ENCODE data around the gene FAM107A. TPM values are rescaled to one million over a fixed set of nuclear protein-coding genes. Genes with fewer than 3 reads are reported as not detected.

Gene FAM107A
- total and polyA plus RNA-seq, 5 donors from 2014 or later = not detected

GRCh38 chr3:58556761-58557221, 20.4 kb downstream of the FAM107A start:
- Histone ChIP-seq H3K27ac (ENCODE audit: insufficient read depth, low read length, poor library complexity, severe bottlenecking) (no peak overlapping the region), H3K4me1 (ENCODE audit: control insufficient read depth, insufficient read depth, low read length, poor library complexity, severe bottlenecking) (no peaks in the 10 kb centered on the region), H3K36me3 (ENCODE audit: control insufficient read depth, insufficient read depth, low read length) (no peaks in the 10 kb centered on the region), H3K4me3 (ENCODE audit: low read depth, low read length) (no peak overlapping the region), H3K9me3 (ENCODE audit: control insufficient read depth in 2 of 2, low read length in 2 of 2) (no peaks in the 10 kb centered on the region), H3K27me3 (ENCODE audit: control insufficient read depth, insufficient read depth, low read length) (peaks cover 3% of the 10 kb centered on the region)
- DNase-seq (no peak), ATAC-seq (ENCODE audit: low read depth in 2 of 2) (no peak)
- Mint-ChIP-seq H3K4me1 (no peaks in the 10 kb centered on the region), H3K9me3 (peaks cover 0 to 4% (median 1%) of the 10 kb centered on the region in 7 donors), H3K4me3 (no peak overlapping the region), H3K36me3 (no peaks in the 10 kb centered on the region), H3K27me3 (peaks cover 13% of the 10 kb centered on the region), H3K27ac (no peak overlapping the region)

GRCh38 chr3:58556001-58556400, 21.2 kb downstream of the FAM107A start:
- H3K9me3 ChIP-seq (ENCODE audit: control insufficient read depth in 2 of 2, low read length in 2 of 2) = no peaks in the 10 kb centered on the region
- H3K27me3 Mint-ChIP-seq = peaks cover 13% of the 10 kb centered on the region
- peaks cover 3% of the 10 kb centered on the region for H3K27me3 ChIP-seq (ENCODE audit: control insufficient read depth, insufficient read depth, low read length)
- no peak overlapping the region for H3K4me3 ChIP-seq (ENCODE audit: low read depth, low read length)
- no peaks in the 10 kb centered on the region for H3K4me1 Mint-ChIP-seq
- H3K4me3 Mint-ChIP-seq = no peak overlapping the region
- H3K9me3 Mint-ChIP-seq = peaks cover 0 to 6% (median 3%) of the 10 kb centered on the region in 7 donors
- ATAC-seq (ENCODE audit: low read depth in 2 of 2) (no peak), DNase-seq (no peak)
- no peaks in the 10 kb centered on the region for H3K4me1 ChIP-seq (ENCODE audit: control insufficient read depth, insufficient read depth, low read length, poor library complexity, severe bottlenecking)
- H3K27ac ChIP-seq (ENCODE audit: insufficient read depth, low read length, poor library complexity, severe bottlenecking) = no peak overlapping the region
- H3K27ac Mint-ChIP-seq = no peak overlapping the region
- no peaks in the 10 kb centered on the region for H3K36me3 ChIP-seq (ENCODE audit: control insufficient read depth, insufficient read depth, low read length)
- no peaks in the 10 kb centered on the region for H3K36me3 Mint-ChIP-seq

GRCh38 chr3:58555203-58555602, 22.0 kb downstream of the FAM107A start:
- peaks cover 0 to 6% (median 3%) of the 10 kb centered on the region in 7 donors for H3K9me3 Mint-ChIP-seq
- no peaks in the 10 kb centered on the region for H3K36me3 ChIP-seq (ENCODE audit: control insufficient read depth, insufficient read depth, low read length)
- H3K4me3 ChIP-seq (ENCODE audit: low read depth, low read length) = no peak overlapping the region
- ATAC-seq (ENCODE audit: low read depth in 2 of 2) = no peak
- H3K4me1 ChIP-seq (ENCODE audit: control insufficient read depth, insufficient read depth, low read length, poor library complexity, severe bottlenecking) = no peaks in the 10 kb centered on the region
- H3K4me3 Mint-ChIP-seq = no peak overlapping the region
- no peaks in the 10 kb centered on the region for H3K9me3 ChIP-seq (ENCODE audit: control insufficient read depth in 2 of 2, low read length in 2 of 2)
- DNase-seq = no peak
- H3K4me1 Mint-ChIP-seq = no peaks in the 10 kb centered on the region
- H3K27me3 ChIP-seq (ENCODE audit: control insufficient read depth, insufficient read depth, low read length) = peaks cover 3% of the 10 kb centered on the region
- no peak overlapping the region for H3K27ac Mint-ChIP-seq
- no peaks in the 10 kb centered on the region for H3K36me3 Mint-ChIP-seq
- H3K27me3 Mint-ChIP-seq = peaks cover 13% of the 10 kb centered on the region
- H3K27ac ChIP-seq (ENCODE audit: insufficient read depth, low read length, poor library complexity, severe bottlenecking) = no peak overlapping the region

GRCh38 chr3:58553003-58553402, 24.2 kb downstream of the FAM107A start:
- no peak overlapping the region for H3K4me3 ChIP-seq (ENCODE audit: low read depth, low read length)
- H3K36me3 Mint-ChIP-seq = no peaks in the 10 kb centered on the region
- no peaks in the 10 kb centered on the region for H3K9me3 ChIP-seq (ENCODE audit: control insufficient read depth in 2 of 2, low read length in 2 of 2)
- H3K4me3 Mint-ChIP-seq = no peak overlapping the region
- H3K27ac Mint-ChIP-seq = peak overlapping the region in 1 of 3 donors; percentile 1
- ATAC-seq (ENCODE audit: low read depth in 2 of 2) (no peak), DNase-seq (no peak)
- H3K36me3 ChIP-seq (ENCODE audit: control insufficient read depth, insufficient read depth, low read length) = no peaks in the 10 kb centered on the region
- peaks cover 17% of the 10 kb centered on the region for H3K27me3 Mint-ChIP-seq
- no peaks in the 10 kb centered on the region for H3K4me1 Mint-ChIP-seq
- H3K27ac ChIP-seq (ENCODE audit: insufficient read depth, low read length, poor library complexity, severe bottlenecking) = no peak overlapping the region
- peaks cover 0 to 6% (median 3%) of the 10 kb centered on the region in 7 donors for H3K9me3 Mint-ChIP-seq
- H3K4me1 ChIP-seq (ENCODE audit: control insufficient read depth, insufficient read depth, low read length, poor library complexity, severe bottlenecking) = no peaks in the 10 kb centered on the region
- peaks cover 3% of the 10 kb centered on the region for H3K27me3 ChIP-seq (ENCODE audit: control insufficient read depth, insufficient read depth, low read length)

GRCh38 chr3:58551636-58552180, 25.5 kb downstream of the FAM107A start:
- Mint-ChIP-seq H3K9me3 (peaks cover 0 to 6% (median 3%) of the 10 kb centered on the region in 7 donors), H3K36me3 (no peaks in the 10 kb centered on the region), H3K4me3 (no peak overlapping the region), H3K4me1 (no peaks in the 10 kb centered on the region), H3K27me3 (peaks cover 17% of the 10 kb centered on the region), H3K27ac (no peak overlapping the region)
- Histone ChIP-seq H3K4me1 (ENCODE audit: control insufficient read depth, insufficient read depth, low read length, poor library complexity, severe bottlenecking) (no peaks in the 10 kb centered on the region), H3K4me3 (ENCODE audit: low read depth, low read length) (no peak overlapping the region), H3K36me3 (ENCODE audit: control insufficient read depth, insufficient read depth, low read length) (no peaks in the 10 kb centered on the region), H3K27ac (ENCODE audit: insufficient read depth, low read length, poor library complexity, severe bottlenecking) (no peak overlapping the region), H3K9me3 (ENCODE audit: control insufficient read depth in 2 of 2, low read length in 2 of 2) (no peaks in the 10 kb centered on the region), H3K27me3 (ENCODE audit: control insufficient read depth, insufficient read depth, low read length) (peaks cover 3% of the 10 kb centered on the region)
- DNase-seq (no peak), ATAC-seq (ENCODE audit: low read depth in 2 of 2) (no peak)

- ATAC-seq (ENCODE audit: low read depth in 2 of 2) (no peak), DNase-seq (no peak)
- Mint-ChIP-seq H3K9me3 (no peaks in the 10 kb centered on the region), H3K4me1 (peaks cover 0 to 5% (median 0%) of the 10 kb centered on the region in 4 donors), H3K4me3 (no peak overlapping the region), H3K27ac (no peak overlapping the region), H3K36me3 (no peaks in the 10 kb centered on the region), H3K27me3 (peaks cover 19% of the 10 kb centered on the region)
- no peak overlapping the region for H3K4me3 ChIP-seq (ENCODE audit: low read depth, low read length)
- no peak overlapping the region for H3K27ac ChIP-seq (ENCODE audit: insufficient read depth, low read length, poor library complexity, severe bottlenecking)
- H3K27me3 ChIP-seq (ENCODE audit: control insufficient read depth, insufficient read depth, low read length) = peaks cover 4% of the 10 kb centered on the region
- no peaks in the 10 kb centered on the region for H3K36me3 ChIP-seq (ENCODE audit: control insufficient read depth, insufficient read depth, low read length)
- H3K9me3 ChIP-seq (ENCODE audit: control insufficient read depth in 2 of 2, low read length in 2 of 2) = no peaks in the 10 kb centered on the region
- H3K4me1 ChIP-seq (ENCODE audit: control insufficient read depth, insufficient read depth, low read length, poor library complexity, severe bottlenecking) = no peaks in the 10 kb centered on the region
Measured at GRCh38 chr3:58544541-58544940, 32.6 kb downstream of the FAM107A start.

GRCh38 chr3:58540176-58540858, 36.9 kb downstream of the FAM107A start:
- H3K9me3 ChIP-seq (ENCODE audit: control insufficient read depth in 2 of 2, low read length in 2 of 2) = no peaks in the 10 kb centered on the region
- ATAC-seq (ENCODE audit: low read depth in 2 of 2) (no peak), DNase-seq (no peak)
- Mint-ChIP-seq H3K27ac (no peak overlapping the region), H3K9me3 (no peaks in the 10 kb centered on the region), H3K36me3 (no peaks in the 10 kb centered on the region), H3K4me3 (no peak overlapping the region), H3K27me3 (peaks cover 11% of the 10 kb centered on the region), H3K4me1 (peaks cover 0 to 5% (median 0%) of the 10 kb centered on the region in 4 donors)
- H3K4me1 ChIP-seq (ENCODE audit: control insufficient read depth, insufficient read depth, low read length, poor library complexity, severe bottlenecking) = no peaks in the 10 kb centered on the region
- no peak overlapping the region for H3K4me3 ChIP-seq (ENCODE audit: low read depth, low read length)
- H3K27me3 ChIP-seq (ENCODE audit: control insufficient read depth, insufficient read depth, low read length) = peaks cover 4% of the 10 kb centered on the region
- no peak overlapping the region for H3K27ac ChIP-seq (ENCODE audit: insufficient read depth, low read length, poor library complexity, severe bottlenecking)
- no peaks in the 10 kb centered on the region for H3K36me3 ChIP-seq (ENCODE audit: control insufficient read depth, insufficient read depth, low read length)

GRCh38 chr3:58539626-58540025, 37.6 kb downstream of the FAM107A start:
- H3K27ac ChIP-seq (ENCODE audit: insufficient read depth, low read length, poor library complexity, severe bottlenecking) = no peak overlapping the region
- peaks cover 3% of the 10 kb centered on the region for H3K27me3 ChIP-seq (ENCODE audit: control insufficient read depth, insufficient read depth, low read length)
- no peaks in the 10 kb centered on the region for H3K4me1 ChIP-seq (ENCODE audit: control insufficient read depth, insufficient read depth, low read length, poor library complexity, severe bottlenecking)
- no peak for ATAC-seq (ENCODE audit: low read depth in 2 of 2)
- no peaks in the 10 kb centered on the region for H3K9me3 ChIP-seq (ENCODE audit: control insufficient read depth in 2 of 2, low read length in 2 of 2)
- Mint-ChIP-seq H3K4me3 (no peak overlapping the region), H3K9me3 (no peaks in the 10 kb centered on the region), H3K36me3 (no peaks in the 10 kb centered on the region), H3K27me3 (peaks cover 11% of the 10 kb centered on the region), H3K4me1 (peaks cover 0 to 3% (median 0%) of the 10 kb centered on the region in 4 donors), H3K27ac (no peak overlapping the region)
- no peak overlapping the region for H3K4me3 ChIP-seq (ENCODE audit: low read depth, low read length)
- no peaks in the 10 kb centered on the region for H3K36me3 ChIP-seq (ENCODE audit: control insufficient read depth, insufficient read depth, low read length)
- DNase-seq = no peak
